CD4-positive, alpha-beta T cell treated with Interferon alpha-2 for 1 hour (primary cell): Measurements from ENCODE around the gene ZNF473.

ENCODE experiments used
- DNase-seq, 2 donors: peaks; one replicate each; pipeline ENCODE4 v3.0.0-alpha.2; 2020 to 2022

The ZNF473 gene

DNA sequence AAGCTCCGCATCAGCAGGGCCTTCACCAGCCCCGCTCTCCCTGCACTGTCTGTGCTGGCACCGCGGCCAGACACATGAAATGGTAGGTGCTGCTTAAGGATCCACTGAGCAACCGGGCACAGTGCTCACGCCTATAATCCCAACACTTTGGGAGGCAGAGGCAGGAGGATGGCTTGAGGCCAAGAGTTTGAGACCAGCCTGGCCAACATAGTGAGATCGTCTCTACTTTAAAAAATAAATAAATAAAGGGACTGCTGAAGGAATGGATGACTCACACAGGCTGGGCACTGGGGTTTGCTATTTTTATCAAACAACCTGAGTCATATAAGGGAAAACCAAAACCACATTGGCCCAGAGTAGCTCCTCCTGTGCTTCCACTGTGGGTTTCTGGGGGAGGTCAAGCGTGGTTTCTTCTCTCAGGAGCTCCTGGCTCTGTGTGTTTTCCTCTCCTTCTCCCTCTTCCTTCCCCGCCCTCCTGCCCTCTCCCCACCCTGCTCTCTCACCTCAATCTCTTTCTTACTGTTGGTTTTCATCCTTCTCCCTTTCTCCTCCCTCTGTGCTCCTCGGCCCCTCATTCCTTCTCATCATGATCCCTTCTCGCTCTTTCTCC lies 21.9 kb upstream of the ZNF473 start:
- DNase-seq: peak; percentile 9 to 23

DNA sequence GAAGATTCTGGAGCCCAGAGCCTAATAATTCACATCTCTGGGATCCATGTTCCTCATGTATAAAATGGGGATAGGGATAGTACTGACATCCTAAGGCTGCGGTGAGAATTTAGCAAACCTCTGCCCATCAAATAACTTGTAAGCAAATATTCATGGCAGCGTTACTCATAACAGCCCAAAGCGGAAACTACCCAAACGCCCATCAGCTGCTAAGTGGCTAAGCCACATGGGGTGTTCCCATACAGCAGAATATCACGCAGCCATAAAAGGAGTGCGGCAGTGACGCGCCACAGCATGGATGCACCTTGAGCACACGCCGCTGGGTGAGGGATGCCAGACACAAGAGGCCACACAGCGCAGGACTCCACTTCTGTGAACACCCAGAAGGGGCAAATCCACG lies 20.4 kb upstream of the ZNF473 start:
- no peak for DNase-seq

DNA sequence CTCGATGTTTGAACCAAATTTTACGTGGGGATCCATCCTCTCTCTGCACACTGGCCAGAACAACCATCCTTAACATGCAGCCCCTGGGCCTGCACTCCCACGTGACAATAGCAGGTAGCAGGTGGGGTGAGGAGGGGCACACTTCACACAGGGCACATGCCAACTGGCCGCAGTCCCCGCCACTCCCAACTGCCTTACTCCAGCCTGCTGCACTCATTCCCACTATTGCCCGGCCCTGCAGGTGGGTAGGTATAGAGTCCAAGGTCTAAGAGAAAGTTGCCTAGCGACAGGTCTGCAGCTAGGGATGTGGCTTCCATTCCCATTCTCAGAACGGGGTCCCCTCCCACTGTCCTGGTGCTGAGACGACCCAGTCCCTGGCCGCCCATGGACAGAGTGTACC lies 18.6 kb upstream of the ZNF473 start:
- DNase-seq: no peak

DNA sequence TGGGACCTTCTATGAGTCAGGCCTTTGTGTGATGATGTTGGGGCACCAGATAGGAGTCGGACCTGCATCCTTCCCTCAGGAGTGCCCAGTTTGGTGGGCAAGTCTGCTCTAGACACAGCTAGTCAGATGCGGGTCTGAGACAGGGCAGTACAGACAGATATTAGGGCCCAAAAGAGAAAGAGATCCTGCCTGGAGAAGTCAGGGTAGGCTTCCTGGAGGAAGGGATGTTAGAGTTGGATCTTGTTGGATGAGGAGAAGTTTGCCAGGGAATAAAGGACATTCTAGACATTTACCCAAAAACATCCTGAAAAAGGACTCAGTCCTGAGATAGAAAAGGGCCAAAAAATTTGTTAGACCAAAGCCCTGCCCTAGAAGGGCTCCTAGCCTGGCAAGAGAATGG lies 17.9 kb upstream of the ZNF473 start:
- DNase-seq: no peak

DNA sequence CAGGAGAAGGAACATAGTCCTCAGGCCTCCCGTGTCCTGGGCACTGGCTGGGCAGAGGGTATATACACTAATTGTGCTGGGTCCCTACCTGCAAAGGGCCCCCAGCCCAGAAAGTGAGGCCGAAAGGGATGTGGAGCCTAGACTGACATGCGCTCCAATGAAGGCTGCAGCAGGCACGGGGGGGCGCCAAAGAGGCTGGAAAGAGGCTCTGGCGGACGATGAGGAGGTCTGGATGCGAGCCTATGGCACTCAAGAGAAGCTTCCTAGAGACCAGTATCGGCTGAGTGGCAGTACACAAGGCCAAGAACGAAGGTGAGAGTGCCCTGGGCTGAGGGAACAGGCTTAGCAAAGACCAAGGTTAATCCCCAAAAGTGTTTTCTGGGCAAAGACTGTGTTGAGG lies 17.3 kb upstream of the ZNF473 start:
- no peak for DNase-seq

DNA sequence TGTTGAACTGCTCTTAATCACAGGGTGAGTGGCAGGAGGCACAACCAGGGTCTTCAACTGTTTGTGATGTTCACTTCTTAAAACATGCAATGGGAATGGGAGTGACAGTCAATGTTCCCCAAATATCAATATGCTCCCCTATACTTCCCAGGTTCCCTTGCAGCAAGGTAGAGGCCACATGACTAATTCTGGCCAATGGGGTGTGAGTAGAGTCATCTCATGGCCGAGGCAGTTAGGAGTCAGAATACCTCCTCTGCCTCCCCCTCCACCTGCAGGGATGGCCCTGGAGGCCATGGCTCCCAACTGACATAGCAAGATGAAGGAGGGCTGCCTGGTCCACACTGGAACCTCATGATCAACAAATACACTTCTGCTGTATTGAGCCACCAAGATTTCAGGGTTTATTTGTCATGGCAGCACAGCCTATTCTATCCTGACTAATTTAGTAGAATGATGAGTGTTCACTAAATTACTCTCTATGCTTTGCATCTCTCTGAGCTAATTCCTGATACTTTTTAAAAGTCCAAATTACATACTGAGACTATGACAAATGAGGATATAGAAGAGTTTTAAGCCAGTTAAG lies 9.5 kb upstream of the ZNF473 start:
- DNase-seq: no peak

DNA sequence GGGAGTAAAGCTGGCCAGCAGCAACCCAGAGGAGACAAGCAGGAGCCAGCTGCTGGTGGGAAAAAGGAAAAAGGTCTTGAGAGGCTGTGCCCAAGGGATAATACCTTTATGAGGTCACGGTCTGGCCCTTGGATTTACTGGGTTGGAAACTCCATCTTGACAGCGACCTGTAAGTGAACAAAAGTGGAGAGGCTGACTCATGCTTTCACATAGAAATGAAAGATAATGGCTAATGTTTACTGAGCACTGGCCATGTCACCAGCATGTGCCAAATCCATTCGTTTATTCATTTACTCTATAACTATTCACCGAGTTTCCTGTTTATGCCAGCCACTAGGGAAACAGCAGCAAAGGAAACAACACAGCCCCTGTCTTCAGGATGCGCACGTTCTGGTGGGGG lies 5.3 kb upstream of the ZNF473 start:
- DNase-seq: no peak

DNA sequence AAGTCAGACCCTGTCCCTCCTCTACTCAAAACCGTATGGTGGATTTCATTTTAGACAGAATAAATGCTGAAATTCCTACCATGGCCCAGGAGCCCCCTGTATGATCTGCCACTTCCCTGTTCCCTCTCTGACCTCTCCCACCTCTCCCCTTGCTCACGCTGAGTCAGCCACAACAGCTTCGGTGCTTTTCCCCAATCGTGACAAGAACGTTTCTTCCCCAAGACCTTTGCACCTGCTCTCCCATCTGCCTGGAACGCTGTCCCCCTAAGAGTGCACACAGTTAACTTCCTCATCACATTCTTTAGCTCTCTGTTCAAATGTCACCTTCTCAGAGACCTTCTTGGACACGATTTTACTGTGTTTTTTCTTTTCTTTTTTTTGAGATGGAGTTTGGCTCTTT lies 3.0 kb upstream of the ZNF473 start:
- DNase-seq: no peak

DNA sequence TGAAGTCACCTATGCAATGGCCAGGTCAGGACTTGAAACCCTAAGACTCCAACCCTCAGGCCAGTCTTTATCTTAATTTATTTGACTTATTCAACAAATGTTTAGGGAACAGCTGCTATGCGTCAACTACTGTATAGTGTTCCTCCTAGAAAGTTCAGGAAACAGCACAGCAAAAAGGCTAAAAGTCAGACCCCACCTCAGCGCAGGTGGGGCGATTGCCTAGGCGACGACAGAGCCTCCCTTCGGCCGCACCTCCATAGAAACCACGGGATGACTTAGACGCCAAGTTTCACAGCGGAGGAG lies 1.1 kb upstream of the ZNF473 start:
- no peak for DNase-seq

DNA sequence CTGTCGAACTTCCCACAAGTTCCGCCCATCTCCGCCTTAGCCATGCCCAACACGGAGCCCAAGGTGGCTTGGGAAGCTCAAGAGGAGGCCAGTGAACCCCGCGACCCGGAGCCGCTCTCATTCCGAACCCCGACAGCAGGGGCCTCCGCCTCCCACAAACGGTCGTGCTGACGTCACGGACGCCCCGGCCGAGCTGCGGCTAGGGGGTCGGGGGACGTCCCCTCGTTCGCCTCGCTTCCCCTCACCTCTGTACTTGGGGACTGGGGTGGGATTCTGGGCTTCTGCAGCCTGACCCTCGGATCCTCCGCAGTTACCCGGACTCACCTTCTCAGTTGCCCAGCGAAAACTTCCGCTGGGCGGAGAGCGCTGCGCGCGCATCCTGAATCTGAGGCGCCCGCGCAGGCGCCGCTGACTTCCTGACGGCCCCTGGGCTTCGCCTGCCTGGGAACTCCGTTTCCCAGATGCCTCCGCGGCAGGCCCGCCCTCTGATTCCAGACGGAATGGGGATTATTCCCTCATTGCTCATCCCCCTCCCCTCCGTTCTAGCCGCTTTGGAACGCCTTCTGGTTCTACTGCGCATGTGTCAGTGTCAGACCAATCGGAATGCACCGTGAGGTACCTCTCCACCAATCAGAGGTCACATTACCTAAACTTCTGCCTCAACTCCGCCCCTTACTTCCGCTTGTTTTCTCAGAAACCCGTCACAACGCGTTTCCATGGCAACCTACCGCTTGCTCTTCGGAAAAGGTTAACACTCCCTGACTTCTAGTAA lies 597 bp upstream of the ZNF473 start, which contains the start of gene VRK3:
VRK3 (minus strand) TSS at position 351 of the 772 bp plus-strand sequence. CDS start 9,210 bp downstream, outside the sequence.
- DNase-seq: peak; percentile 99 to 100

DNA sequence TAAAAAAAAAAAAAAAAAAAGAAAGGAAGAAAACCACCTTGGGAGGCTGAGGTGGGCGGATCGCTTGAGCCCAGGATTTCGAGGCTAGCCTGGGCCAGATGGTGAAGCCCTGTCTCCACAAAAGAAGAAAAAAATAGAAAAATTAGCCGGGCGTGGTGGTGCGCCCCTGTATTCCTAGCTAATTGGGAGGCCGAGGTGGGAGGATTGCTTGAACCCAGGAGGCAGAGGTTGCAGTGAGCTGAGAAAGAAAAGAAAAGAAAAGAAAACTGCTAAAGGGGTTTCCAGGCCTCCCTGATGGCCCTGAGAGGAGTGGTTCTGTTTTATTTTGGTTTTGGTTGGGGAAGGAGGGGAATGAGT lies 723 bp downstream of the ZNF473 start:
- no peak for DNase-seq

DNA sequence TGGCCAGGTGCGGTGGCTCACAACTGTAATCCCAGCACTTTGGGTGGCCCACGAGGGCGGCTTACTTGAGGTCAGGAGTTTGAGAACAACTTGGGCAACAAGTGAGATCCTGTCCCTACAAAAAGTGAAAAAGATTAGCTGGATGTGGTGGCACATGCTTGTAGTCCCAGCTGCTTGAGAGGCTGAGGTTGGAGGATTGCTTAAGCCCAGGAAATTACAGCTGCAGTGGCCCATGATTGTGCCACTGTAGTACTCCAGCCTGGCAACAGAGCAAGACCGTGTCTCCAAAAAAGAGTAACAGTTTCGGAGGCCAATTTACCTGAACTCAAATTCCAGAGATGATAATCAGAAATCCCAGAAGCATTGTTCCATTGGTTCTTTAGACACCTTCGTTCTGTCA lies 4.4 kb downstream of the ZNF473 start:
- DNase-seq: no peak

DNA sequence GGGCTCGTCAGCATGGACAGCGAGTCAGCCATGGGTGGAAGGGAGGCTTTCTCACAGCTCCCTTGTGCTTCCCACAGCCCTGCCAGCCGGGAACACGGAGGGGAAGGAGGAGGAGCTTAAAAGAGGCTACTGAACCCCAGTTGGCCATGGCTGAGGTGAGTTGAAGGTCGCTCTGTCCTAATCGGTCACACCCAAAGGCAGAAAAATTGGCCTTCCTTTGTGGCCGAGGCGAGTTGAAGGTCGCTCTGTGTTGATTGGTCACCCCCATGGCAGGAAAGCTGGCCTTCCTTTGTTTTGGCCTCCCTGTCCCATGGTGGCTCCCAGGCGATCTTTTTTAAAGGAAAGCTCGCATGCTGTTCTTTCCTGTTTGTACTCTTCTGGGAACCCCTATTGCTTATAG lies 5.1 kb downstream of the ZNF473 start:
- no peak for DNase-seq

DNA sequence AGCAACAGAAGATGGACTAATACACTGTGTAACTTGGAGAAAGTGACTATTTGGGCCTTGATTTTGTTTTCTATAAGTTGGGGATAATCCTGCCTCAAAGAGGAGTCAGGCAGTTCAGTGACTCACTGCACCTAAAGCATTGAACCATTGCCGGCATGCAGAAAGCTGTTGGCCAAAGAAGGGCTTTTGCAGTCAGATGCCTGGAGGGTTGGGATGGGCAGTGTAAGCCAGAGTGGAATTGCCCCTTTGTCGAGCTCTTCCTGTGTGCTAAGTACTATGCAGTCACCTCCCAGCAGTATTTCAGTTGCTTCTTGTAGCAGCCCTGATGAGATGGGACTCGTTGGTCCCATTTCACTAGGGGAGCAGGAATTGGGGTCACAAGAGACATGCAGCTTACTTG lies 11.1 kb downstream of the ZNF473 start:
- DNase-seq: no peak

DNA sequence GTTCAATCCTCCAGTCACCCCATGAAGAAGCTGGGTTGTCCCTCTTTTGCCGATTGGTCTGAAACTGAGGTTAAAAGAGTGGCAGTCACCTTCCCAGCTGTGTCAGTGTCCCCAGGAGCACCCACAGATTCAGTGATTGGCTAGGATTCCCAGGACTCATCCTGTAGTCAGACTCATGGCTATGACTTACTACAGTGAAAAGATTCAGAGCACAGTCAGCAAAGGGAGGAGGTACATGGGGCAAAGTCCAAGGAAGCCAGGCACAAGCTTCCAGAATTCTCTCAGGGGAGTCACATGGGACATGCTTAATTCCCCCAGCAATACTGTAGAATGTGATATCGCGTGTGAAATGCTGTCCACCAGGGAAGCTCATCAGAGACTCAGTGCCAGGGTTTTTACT lies 14.2 kb downstream of the ZNF473 start:
- DNase-seq: no peak

DNA sequence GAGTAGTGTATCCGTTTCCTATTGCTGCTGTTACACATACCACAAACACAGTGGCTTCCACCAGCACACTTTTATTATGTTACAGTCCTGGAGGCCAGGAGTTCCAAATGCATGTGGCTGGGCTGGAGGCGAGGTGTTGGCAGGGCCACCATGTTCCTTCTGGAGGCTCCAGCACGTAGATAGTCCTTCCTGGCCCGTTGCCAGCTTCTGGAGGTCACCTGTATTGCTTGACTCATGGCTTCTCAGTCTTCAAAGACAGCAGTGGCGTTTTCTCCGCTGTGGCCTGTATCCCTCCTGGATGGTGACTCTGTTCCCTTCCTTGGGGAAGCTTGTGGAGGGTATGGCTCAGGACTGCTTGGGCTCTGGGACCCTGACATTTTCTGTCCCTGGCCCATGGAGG lies 15.2 kb downstream of the ZNF473 start:
- no peak for DNase-seq

DNA sequence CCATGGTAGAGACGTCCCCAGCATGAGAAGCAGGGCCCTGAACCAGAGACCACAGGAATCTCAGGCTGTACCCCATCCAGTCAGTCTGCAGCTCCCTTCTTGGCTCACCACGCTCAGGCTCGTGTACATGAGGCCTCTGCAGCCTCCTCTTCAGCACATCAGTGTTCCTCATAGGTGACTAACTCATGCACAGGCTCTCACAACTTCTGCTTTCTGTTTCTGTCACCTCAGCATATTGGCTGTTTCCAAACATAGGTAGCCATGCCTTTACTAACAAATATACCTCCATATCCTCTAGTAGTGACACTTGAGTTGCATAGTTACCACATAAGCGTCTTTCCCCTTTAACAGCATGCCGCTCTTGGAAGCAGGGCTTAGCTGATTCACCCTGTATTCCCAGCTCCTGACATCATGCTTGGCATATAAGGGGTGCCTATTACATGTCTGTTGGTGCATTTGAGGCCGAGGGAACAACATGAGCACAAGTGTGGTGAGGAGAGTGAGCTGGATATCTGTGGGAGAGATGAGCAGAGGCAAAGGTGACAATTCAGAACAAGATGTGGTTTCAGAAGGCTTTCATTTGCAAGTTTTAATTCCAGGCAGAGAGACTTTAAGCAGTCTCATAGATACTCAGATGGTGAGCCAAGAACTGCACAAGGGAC lies 16.7 kb downstream of the ZNF473 start:
- DNase-seq: no peak

DNA sequence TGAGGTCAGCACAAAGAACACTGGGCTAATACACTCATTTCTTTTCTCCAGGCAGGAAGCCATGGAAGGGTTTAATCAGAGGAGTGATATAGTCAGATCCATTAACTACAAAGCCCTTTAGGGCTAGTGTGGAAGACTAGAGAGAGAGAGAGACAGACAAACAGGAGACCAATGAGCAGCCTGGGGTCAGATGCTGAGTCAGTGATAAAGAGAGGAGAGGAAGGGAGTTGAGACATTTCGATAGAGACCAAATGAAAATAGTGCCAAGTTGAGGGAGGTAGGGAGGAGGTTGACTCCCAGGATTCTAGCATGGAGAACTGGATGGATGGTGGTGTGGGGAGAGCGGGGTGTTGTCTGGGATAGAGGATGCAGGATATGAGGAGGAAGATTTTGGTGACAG lies 18.2 kb downstream of the ZNF473 start:
- no peak for DNase-seq

DNA sequence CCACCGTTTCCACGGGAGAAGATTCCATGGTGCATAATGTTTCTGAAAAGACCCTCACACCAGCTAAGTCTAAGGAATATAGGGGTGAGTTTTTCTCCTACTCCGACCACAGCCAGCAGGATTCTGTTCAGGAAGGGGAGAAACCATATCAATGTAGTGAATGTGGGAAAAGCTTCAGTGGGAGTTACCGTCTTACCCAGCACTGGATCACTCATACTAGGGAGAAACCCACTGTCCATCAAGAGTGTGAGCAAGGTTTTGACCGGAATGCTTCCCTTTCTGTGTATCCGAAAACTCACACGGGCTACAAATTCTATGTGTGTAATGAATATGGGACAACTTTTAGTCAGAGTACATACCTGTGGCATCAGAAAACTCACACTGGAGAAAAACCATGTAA lies 19.1 kb downstream of the ZNF473 start:
- no peak for DNase-seq

DNA sequence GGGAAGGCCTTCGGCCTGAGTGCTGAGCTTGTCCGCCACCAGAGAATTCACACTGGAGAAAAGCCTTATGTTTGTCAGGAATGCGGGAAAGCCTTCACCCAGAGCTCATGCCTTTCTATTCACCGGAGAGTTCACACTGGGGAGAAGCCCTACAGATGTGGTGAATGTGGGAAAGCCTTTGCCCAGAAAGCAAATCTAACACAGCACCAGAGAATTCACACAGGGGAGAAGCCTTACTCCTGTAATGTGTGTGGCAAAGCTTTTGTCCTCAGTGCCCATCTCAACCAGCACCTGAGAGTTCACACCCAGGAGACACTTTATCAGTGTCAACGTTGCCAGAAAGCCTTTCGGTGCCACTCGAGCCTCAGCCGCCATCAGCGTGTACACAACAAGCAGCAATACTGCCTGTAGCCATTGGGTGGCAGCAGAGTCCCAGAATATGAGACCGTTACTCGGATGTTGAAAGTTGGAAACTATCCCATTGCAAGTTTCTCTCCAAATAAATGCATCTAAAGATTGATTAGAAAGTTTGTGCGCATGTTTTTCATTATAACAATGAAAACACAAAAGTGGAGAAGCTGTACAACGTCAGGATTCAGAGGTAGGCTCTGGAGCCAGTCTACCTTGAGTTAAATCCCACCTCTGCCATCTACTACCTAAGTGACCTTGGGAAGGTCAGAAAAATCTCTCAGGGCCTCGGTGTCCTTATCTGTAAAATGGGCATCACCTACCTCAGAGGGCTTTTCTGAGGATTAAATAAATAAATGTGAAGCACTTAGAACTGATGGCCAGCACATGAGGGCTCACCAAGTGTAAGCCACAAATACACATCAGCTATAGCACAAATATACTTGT lies 21.1 kb downstream of the ZNF473 start:
- peak; percentile 41 to 71 for DNase-seq

DNA sequence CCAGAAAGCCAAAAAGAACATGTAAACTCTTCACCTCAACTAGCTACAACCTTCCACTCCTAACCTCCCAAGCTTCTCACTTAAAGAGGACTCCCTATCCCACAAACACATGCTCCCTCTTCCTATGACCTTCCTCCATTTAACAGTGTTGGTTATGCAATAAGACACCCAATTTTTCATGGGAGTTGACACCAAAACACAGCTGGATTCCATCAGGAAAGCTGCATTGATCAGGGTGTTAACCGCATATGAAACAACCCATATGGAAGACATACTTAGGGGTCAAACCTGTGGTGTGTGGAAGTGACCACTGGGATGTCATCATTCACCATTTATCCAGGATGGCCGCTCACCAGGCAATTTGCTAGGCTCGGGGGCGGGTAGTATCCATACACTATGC lies 21.9 kb downstream of the ZNF473 start:
- no peak for DNase-seq

DNA sequence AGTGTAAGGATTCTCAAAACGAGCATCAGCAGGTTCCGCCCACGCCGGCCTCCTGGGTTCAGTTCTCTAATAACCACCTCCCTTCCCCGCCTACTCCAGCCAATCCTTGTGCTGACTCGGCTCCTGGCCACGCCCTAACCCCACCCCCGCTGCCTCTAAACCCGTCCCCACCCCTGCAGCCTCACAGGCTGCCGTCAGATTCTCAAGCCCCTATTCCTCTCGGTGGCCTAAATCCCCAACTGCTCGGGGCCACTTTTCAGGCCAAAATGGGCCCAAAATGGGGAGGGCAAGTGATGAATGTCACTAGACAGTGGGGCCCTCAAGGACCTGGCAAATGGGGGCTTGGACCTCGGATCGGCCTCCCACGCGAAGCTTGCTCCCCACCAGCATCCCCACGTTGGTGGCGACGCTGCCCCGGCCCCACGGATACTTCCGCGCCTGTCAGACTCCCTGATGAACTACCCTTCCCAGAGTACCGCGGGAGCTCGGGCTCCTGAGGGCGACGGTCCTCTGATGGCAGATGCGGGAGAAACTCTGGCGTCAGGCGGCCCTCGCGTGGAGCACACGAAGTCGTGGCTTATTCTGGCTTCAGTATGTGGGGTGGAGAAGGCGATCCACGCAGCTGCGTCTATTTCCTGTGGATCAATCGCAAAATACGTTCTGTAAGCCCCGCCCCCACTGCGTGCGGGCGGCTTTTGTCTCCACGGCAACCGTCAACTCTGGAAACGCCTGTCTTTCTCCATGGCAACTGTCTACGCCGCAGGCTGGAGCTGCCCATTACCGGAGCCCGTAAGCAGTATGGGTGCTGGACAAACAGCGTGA lies 24.8 kb downstream of the ZNF473 start:
- DNase-seq: peak; percentile 88 to 91
